SHP77 treated with DMSO at 0.1 percent for 48 hours (cell line): Measurements from ENCODE around the gene GPR55.

ENCODE experiments used
- DNase-seq: peaks from one replicate; lab custom pipeline; 2025; lab: John Stamatoyannopoulos, UW

The GPR55 gene

GRCh38 chr2:230879271-230879882, 45.7 kb downstream of the GPR55 start:
- no peak for DNase-seq

- DNase-seq: no peak
Measured at GRCh38 chr2:230878599-230879188, 46.3 kb downstream of the GPR55 start.

GRCh38 chr2:230877759-230878598, 47.1 kb downstream of the GPR55 start:
- DNase-seq: no peak

GRCh38 chr2:230877116-230877758, 47.8 kb downstream of the GPR55 start:
- no peak for DNase-seq

GRCh38 chr2:230875347-230876315, 49.4 kb downstream of the GPR55 start:
- DNase-seq: no peak

GRCh38 chr2:230874876-230875275, 50.2 kb downstream of the GPR55 start:
- DNase-seq: no peak

- DNase-seq: no peak
Measured at GRCh38 chr2:230874456-230874855, 50.6 kb downstream of the GPR55 start.

- no peak for DNase-seq
Measured at GRCh38 chr2:230873661-230874401, 51.2 kb downstream of the GPR55 start.

- no peak for DNase-seq
Measured at GRCh38 chr2:230872968-230873660, 51.9 kb downstream of the GPR55 start.

GRCh38 chr2:230872151-230872967, 52.7 kb downstream of the GPR55 start:
- DNase-seq: no peak

- DNase-seq: no peak
Measured at GRCh38 chr2:230871361-230872150, 53.5 kb downstream of the GPR55 start.

GRCh38 chr2:230870544-230871360, 54.3 kb downstream of the GPR55 start:
- no peak for DNase-seq

- no peak for DNase-seq
Measured at GRCh38 chr2:230869914-230870543, 55.0 kb downstream of the GPR55 start.

GRCh38 chr2:230868947-230869913, 55.8 kb downstream of the GPR55 start:
- no peak for DNase-seq

GRCh38 chr2:230868161-230868946, 56.7 kb downstream of the GPR55 start:
- no peak for DNase-seq
